ENCODE measurements around the gene HSD3B2. TPM values are rescaled to one million over a fixed set of nuclear protein-coding genes. Genes with fewer than 3 reads are reported as not detected.

Gene HSD3B2
- total and polyA plus RNA-seq, 2 experiments from 2014 or later, result not detected

DNA sequence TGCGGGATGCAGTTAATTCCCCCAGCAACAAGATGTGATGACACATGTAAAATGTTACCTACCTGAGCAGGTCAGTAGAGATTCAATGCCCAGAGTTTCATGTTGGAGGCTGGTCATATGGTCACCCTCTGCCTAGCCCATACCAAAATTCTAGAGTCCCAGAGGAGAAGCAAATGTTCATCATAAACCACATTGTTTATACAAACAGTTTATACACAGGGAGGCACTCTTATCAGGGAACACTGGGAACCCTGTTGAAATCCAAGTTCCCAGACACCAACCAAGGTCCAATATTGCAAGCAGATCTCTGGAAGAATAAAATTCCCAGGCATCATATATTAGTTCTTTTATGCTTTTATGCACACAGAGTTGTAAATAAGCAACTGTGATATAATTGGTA, 35.8 kb upstream of the HSD3B2 start (continued):
- no peak for TF ChIP-seq NANOG (IDR thresholded peaks at IDR 0.05; ENCODE audit: borderline replicate concordance)
- TF ChIP-seq, protein P1, sequence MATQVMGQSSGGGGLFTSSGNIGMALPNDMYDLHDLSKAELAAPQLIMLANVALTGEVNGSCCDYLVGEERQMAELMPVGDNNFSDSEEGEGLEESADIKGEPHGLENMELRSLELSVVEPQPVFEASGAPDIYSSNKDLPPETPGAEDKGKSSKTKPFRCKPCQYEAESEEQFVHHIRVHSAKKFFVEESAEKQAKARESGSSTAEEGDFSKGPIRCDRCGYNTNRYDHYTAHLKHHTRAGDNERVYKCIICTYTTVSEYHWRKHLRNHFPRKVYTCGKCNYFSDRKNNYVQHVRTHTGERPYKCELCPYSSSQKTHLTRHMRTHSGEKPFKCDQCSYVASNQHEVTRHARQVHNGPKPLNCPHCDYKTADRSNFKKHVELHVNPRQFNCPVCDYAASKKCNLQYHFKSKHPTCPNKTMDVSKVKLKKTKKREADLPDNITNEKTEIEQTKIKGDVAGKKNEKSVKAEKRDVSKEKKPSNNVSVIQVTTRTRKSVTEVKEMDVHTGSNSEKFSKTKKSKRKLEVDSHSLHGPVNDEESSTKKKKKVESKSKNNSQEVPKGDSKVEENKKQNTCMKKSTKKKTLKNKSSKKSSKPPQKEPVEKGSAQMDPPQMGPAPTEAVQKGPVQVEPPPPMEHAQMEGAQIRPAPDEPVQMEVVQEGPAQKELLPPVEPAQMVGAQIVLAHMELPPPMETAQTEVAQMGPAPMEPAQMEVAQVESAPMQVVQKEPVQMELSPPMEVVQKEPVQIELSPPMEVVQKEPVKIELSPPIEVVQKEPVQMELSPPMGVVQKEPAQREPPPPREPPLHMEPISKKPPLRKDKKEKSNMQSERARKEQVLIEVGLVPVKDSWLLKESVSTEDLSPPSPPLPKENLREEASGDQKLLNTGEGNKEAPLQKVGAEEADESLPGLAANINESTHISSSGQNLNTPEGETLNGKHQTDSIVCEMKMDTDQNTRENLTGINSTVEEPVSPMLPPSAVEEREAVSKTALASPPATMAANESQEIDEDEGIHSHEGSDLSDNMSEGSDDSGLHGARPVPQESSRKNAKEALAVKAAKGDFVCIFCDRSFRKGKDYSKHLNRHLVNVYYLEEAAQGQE (IDR thresholded peaks at IDR 0.05; ENCODE audit: unreplicated experiment), result no peak

DNA sequence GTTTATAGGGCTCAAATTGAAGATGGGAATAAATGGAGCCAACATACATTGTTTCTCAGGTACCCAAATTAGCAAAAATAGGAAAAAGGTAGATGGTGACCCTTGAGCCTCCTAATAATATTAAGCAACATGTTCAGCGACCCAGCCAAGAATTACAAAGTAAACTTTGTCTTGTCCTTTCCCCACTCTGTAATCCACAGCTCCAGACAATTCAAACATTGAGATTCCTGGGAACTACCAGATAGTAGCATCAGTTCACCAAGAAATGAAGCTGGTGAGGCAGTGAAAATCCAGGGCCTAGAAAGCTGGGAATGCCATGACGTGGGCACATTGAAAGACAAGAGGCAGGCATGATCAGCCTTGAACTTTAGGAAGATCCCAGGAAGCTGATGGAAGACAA, 34.6 kb upstream of the HSD3B2 start:
- H2AFZ ChIP-seq, result no peak overlapping the region
- Mint-ChIP-seq H3K27me3 (ENCODE audit: insufficient read depth, low read depth, poor library complexity) (peaks cover 5% of the 10 kb centered on the region), H3K4me3 (no peak overlapping the region), H3K4me1 (peaks cover 3% of the 10 kb centered on the region; the same call in 1 of the 3 replicates), H3K27ac (no peak overlapping the region), H3K36me3 (ENCODE audit: low read depth) (no peaks in the 10 kb centered on the region), H3K9me3 (peaks cover 4% of the 10 kb centered on the region; the same call in 1 of the 3 replicates)
- H3K4me2 ChIP-seq, result no peak overlapping the region
- DNase-seq (ENCODE audit: low spot score) (no peak), ATAC-seq (no peak)
- no peak overlapping the region for H3K4me3 ChIP-seq
- H3K27ac ChIP-seq (ENCODE audit: low read depth), result no peak overlapping the region
- no peaks in the 10 kb centered on the region for H3F3A ChIP-seq (replicated peaks; ENCODE audit: low read depth)
- H3K4me1 ChIP-seq (ENCODE audit: insufficient read depth), result no peaks in the 10 kb centered on the region
- H3K9me2 ChIP-seq (ENCODE audit: insufficient read depth), result peaks cover 27% of the 10 kb centered on the region
- H3K79me2 ChIP-seq (replicated peaks; ENCODE audit: insufficient read depth), result no peaks in the 10 kb centered on the region
- no peaks in the 10 kb centered on the region for H3K36me3 ChIP-seq (ENCODE audit: insufficient read depth)
- H4K20me1 ChIP-seq (replicated peaks; ENCODE audit: insufficient read depth), result no peaks in the 10 kb centered on the region
- H3K27me3 ChIP-seq (ENCODE audit: insufficient read depth), result no peaks in the 10 kb centered on the region
- no peak for TF ChIP-seq ZNF114 (CRISPR knock-in tag; IDR thresholded peaks at IDR 0.05)
- no peak for TF ChIP-seq ZNF331 (CRISPR knock-in tag; IDR thresholded peaks at IDR 0.05; ENCODE audit: low read depth)
- TF ChIP-seq, protein P2, sequence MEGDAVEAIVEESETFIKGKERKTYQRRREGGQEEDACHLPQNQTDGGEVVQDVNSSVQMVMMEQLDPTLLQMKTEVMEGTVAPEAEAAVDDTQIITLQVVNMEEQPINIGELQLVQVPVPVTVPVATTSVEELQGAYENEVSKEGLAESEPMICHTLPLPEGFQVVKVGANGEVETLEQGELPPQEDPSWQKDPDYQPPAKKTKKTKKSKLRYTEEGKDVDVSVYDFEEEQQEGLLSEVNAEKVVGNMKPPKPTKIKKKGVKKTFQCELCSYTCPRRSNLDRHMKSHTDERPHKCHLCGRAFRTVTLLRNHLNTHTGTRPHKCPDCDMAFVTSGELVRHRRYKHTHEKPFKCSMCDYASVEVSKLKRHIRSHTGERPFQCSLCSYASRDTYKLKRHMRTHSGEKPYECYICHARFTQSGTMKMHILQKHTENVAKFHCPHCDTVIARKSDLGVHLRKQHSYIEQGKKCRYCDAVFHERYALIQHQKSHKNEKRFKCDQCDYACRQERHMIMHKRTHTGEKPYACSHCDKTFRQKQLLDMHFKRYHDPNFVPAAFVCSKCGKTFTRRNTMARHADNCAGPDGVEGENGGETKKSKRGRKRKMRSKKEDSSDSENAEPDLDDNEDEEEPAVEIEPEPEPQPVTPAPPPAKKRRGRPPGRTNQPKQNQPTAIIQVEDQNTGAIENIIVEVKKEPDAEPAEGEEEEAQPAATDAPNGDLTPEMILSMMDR (conservative IDR thresholded peaks at IDR 0.05; ENCODE audit: low read depth in 2 of 2), result no peak
- TF ChIP-seq EZH2phosphoT487 (IDR thresholded peaks at IDR 0.05; ENCODE audit: unreplicated experiment), result no peak
- no peak for TF ChIP-seq NANOG (IDR thresholded peaks at IDR 0.05; ENCODE audit: borderline replicate concordance)
- no peak for TF ChIP-seq JUNB (IDR thresholded peaks at IDR 0.05; ENCODE audit: unreplicated experiment)
- TF ChIP-seq POLR2AphosphoS5 (IDR thresholded peaks at IDR 0.05; ENCODE audit: low read depth), result no peak
- TF ChIP-seq, protein P1 (IDR thresholded peaks at IDR 0.05; ENCODE audit: unreplicated experiment), result no peak
- TF ChIP-seq STAT1 (IDR thresholded peaks at IDR 0.05; ENCODE audit: unreplicated experiment), result no peak
- no peak for TF ChIP-seq CREB1 (CRISPR knock-in tag; IDR thresholded peaks at IDR 0.05; ENCODE audit: low read depth)
- no peak for TF ChIP-seq ETS1 (IDR thresholded peaks at IDR 0.05)
